T47D (cell line): ENCODE measurements around the gene MBOAT2.
"Not testable (repeated sequence)": the region's sequence is repeated elsewhere in the genome, so short reads cannot be mapped to it uniquely, and the experiment has no call there.

Source experiments
- DNase-seq, 2 experiments: peaks; one replicate each; pipeline versions ENCODE4 v3.0.0 to v3.0.0-alpha.2; 2011 to 2012; ENCODE audit warnings: low read depth in 1 of 2, low spot score in 1 of 2
- JUND ChIP-seq: IDR thresholded peaks from 2 replicates; pipeline ENCODE4 v1.6.1; 2012; ENCODE audit warnings: low read depth
- in situ Hi-C: cut with HindIII; loops from 2 replicates; pipeline ENCODE4 v1.10.0; 2016; ENCODE audit warnings: low sequenced_read_pairs, low pct_unique_long_range_greater_than_20kb

MBOAT2 gene

DNA sequence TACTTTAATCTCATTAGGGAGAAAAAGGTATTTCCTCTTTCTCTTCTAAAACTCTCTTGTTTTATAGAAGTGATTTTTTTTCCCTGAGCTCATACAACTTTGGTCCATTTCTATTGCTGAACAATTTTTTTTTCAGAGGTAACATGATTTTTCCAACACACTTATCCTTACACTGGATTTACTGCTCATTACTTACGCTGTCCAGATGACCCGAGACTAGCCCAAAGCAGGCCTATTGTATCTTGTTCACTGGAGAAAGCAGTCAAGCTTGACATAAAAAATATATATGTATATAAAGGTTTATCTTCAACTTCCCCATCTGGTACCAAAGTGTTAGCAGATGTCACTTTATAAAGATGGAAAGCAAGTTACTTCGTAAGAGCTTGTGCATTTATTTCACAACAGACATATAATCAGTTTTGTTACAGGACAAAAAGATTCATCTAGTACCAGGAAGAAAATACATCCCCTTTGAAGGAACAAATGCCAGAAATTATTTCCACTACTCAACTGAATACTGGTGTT, 95.7 kb downstream of the MBOAT2 start:
- in situ Hi-C loops, result no loop called here
- no peak for TF ChIP-seq JUND
- DNase-seq, result no peak

GRCh38 chr2:8903924-8904323, 99.6 kb downstream of the MBOAT2 start:
- in situ Hi-C loops, DNase-seq: not testable (repeated sequence)

GRCh38 chr2:8902757-8903156, 100.7 kb downstream of the MBOAT2 start:
- DNase-seq, in situ Hi-C loops: not testable (repeated sequence)

DNA sequence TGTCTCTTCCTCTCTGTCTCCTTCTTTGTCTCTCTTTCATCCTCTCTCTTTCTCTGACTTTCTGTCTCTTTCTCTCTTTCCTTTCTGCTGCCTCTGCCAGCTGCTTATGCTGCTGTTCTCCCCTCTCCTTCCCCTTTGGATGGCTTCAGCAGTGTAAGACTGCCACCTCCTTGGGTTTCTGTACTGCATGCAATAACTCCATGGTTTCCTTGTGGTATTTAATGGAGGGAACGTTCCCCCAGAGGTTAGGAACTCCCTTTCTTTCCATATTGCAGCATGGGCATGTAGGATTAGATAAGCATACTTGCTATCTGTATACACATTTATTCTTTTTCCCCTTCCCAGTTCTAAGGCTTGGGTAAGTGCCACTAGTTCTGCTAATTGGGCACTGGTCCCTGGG, 106.3 kb downstream of the MBOAT2 start:
- DNase-seq, in situ Hi-C loops: not testable (repeated sequence)

GRCh38 chr2:8896671-8897070, 106.8 kb downstream of the MBOAT2 start:
- in situ Hi-C loops, DNase-seq: not testable (repeated sequence)

GRCh38 chr2:8895087-8895912, 108.2 kb downstream of the MBOAT2 start:
- in situ Hi-C loops, result not testable (repeated sequence)

DNA sequence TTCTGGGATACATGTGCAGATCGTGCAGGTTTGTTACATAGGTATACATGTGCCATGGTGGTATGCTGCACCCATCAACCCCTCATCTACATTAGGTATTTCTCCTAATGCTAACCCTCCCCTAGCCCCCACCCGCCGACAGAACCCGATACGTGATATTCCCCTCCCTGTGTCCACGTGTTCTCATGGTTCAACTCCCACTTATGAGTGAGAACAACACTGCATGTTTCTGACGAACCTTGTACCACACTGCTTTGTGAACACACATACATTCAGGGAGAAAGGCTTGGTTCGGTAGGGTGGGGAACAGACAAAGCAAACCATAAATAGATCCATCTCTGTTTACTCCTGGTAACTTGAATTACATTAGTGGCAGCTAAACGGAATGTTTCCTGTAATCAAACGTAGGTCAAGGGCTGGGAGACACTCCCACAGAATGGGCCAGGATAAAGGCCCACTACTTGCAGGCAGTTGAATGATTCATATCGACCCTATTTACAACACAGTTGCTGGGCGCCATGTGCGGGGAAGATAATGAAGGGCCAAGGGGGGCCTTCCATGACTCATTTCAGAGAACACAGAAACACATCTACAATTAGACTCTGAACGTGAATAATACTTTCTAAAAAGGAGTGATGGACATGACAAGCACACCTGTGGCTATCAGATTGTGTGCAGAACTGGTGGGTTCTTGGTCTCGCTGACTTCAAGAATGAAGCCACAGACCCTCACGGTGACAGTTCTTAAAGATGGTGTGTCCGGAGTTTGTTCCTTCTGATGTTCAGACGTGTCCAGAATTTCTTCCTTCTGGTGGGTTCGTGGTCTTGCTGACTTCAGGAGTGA, 109.3 kb downstream of the MBOAT2 start:
- no peak for TF ChIP-seq JUND
- no peak for DNase-seq
- in situ Hi-C loops, result no loop called here

More at GRCh38 chr2:8895087-8895912, 108.2 kb downstream of the MBOAT2 start:
- not testable (repeated sequence) for DNase-seq

DNA sequence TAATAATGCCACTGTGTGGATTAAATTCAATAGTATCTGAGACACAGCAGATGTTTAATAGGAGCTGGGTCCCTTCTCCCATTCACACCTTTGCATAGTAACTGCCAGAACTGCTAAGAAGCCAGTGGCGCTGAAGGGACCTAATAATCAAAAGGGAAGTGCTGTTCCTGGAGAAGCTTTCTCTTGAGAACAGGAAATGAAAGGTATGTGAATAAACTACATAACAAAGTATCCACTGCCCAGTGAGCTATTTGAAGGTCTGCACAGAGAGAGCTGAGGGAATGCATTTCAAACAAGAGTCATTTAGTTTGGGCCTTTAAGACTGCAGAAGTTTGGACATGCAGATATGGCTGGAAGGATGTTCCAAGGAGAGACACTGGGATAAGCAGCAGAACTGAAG, 110.0 kb downstream of the MBOAT2 start:
- no peak for DNase-seq
- no peak for TF ChIP-seq JUND
- in situ Hi-C loops, result no loop called here

- DNase-seq, result no peak
- TF ChIP-seq JUND, result no peak
- in situ Hi-C loops, result no loop called here
These were observed 111.4 kb downstream of the MBOAT2 start for GRCh38 chr2:8892111-8892510.

GRCh38 chr2:8889978-8890377, 113.5 kb downstream of the MBOAT2 start:
- DNase-seq, result no peak
- in situ Hi-C loops, result no loop called here
- no peak for TF ChIP-seq JUND

DNA sequence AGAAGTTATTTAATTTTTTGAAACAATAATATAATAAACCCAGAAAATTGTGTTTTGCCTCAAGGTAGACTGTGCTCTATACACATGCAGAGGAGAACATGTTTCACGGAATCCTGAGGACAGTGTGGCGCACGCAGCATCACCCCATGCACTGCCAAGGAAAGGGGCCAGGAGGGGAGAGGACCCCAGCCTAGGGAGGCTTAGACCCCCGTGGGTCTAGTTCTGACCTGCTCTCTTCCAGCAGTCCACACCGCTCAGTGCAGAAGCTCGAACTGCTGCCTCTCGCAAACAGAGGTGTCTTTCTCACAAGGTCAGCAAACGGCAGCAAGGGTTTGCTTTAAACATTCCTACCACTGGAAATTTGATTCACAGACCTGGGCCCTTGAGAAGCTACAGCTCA, 114.5 kb downstream of the MBOAT2 start:
- no peak for DNase-seq
- no peak for TF ChIP-seq JUND
- in situ Hi-C loops, result no loop called here

DNA sequence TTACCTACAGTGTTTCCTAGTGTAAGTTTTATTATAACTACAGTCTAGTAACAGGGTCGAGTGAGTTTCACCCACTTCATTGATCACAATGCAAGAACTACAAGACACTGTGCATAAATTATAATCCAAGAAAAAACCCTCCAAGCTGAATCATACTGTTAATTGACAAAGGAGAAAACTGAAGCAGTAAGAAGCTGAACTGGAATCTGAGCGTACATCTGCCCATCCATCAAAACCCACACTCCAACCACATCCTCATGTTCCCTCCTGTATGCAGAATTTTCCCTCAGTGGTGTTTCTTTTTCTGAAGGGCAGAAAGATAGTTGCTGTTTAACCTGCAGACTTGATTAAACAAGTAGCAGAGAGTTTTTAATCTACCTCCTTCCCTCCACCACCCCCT, 116.6 kb downstream of the MBOAT2 start:
- in situ Hi-C loops, result no loop called here
- TF ChIP-seq JUND, result no peak
- no peak for DNase-seq

- in situ Hi-C loops, result no loop called here
- no peak for TF ChIP-seq JUND
- DNase-seq, result no peak
These were observed 117.3 kb downstream of the MBOAT2 start for GRCh38 chr2:8886202-8886518.
